Brain microvascular endothelial cell (primary cell): Measurements from ENCODE around the gene EXD2.

Source experiments
- DNase-seq: peaks from one replicate; pipeline ENCODE4 v3.0.0-alpha.2; 2020
- H3K27ac ChIP-seq: fragments of 250-450 bp; sonication (Bioruptor Pico); 2 replicates; pipeline ENCODE4 v1.5.1; 2020; ENCODE audit warnings: mild to moderate bottlenecking, moderate library complexity
- H3K27me3 ChIP-seq: fragments of 250-450 bp; sonication (Bioruptor Pico); replicated peaks from 2 replicates; pipeline ENCODE4 v1.5.1; 2020; ENCODE audit warnings: mild to moderate bottlenecking
- H3K36me3 ChIP-seq: fragments of 250-450 bp; sonication (Bioruptor Pico); replicated peaks from 2 replicates; pipeline ENCODE4 v1.5.1; 2020; ENCODE audit warnings: mild to moderate bottlenecking
- H3K4me3 ChIP-seq: 2 replicates; pipeline ENCODE4 v1.5.1; 2011; ENCODE audit warnings: low read depth, mild to moderate bottlenecking, control low read depth, low read length, moderate library complexity
- in situ Hi-C: cut with HindIII; loops from 2 replicates; pipeline ENCODE4 v1.10.0; 2017; ENCODE audit warnings: low sequenced_read_pairs, low pct_ligation_motif_present
- TF ChIP-seq, protein P1 (sequence below): IDR thresholded peaks from 2 replicates; pipeline ENCODE4 v1.5.1; 2011; ENCODE audit warnings: low read depth, mild to moderate bottlenecking, moderate library complexity, low read length, control low read depth, inconsistent platforms; ENCODE audit errors: missing control alignments

Gene EXD2

GRCh38 chr14:69240527-69241173 is 49.4 kb downstream of the EXD2 start:
- in situ Hi-C loops = no loop called here
- no peak overlapping the region for H3K4me3 ChIP-seq
- DNase-seq = no peak
- H3K27me3 ChIP-seq = no peaks in the 10 kb centered on the region
- no peak overlapping the region for H3K27ac ChIP-seq
- peaks cover 24% of the 10 kb centered on the region for H3K36me3 ChIP-seq
- TF ChIP-seq, protein P1, sequence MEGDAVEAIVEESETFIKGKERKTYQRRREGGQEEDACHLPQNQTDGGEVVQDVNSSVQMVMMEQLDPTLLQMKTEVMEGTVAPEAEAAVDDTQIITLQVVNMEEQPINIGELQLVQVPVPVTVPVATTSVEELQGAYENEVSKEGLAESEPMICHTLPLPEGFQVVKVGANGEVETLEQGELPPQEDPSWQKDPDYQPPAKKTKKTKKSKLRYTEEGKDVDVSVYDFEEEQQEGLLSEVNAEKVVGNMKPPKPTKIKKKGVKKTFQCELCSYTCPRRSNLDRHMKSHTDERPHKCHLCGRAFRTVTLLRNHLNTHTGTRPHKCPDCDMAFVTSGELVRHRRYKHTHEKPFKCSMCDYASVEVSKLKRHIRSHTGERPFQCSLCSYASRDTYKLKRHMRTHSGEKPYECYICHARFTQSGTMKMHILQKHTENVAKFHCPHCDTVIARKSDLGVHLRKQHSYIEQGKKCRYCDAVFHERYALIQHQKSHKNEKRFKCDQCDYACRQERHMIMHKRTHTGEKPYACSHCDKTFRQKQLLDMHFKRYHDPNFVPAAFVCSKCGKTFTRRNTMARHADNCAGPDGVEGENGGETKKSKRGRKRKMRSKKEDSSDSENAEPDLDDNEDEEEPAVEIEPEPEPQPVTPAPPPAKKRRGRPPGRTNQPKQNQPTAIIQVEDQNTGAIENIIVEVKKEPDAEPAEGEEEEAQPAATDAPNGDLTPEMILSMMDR = no peak

- Histone ChIP-seq H3K36me3 (peaks cover 20% of the 10 kb centered on the region), H3K4me3 (no peak overlapping the region), H3K27me3 (no peaks in the 10 kb centered on the region), H3K27ac (no peak overlapping the region)
- no peak for DNase-seq
- in situ Hi-C loops = no loop called here
- TF ChIP-seq, protein P1 = no peak
Observed at GRCh38 chr14:69241577-69241976, 50.3 kb downstream of the EXD2 start.

GRCh38 chr14:69242311-69243224 is 51.3 kb downstream of the EXD2 start:
- TF ChIP-seq, protein P1 = peak; percentile 71
- in situ Hi-C loops = no loop called here
- peaks cover 12% of the 10 kb centered on the region for H3K36me3 ChIP-seq
- H3K4me3 ChIP-seq = no peak overlapping the region
- H3K27me3 ChIP-seq = no peaks in the 10 kb centered on the region
- DNase-seq = peak; percentile 81
- no peak overlapping the region for H3K27ac ChIP-seq

DNA sequence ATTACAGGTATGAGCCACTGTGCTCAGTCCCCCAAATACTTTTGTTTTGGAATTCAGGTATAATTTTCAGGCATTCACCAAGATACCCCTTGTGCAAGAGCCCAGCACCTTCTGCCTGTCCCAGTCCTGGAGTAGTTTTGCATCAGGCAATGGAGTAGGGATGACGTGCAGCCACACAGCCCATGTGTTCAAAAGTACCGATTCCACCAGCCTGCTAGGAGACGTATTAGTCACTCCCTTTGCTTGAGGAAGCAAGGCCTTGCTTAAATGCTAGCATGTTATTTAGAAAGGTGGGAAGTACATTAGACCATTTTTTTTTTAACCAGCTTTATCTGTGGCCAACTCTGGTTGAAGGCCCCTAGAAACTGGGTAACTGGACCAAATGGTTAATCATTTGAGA is 53.6 kb downstream of the EXD2 start:
- no peak overlapping the region for H3K4me3 ChIP-seq
- H3K36me3 ChIP-seq = no peaks in the 10 kb centered on the region
- TF ChIP-seq, protein P1 = no peak
- no peak for DNase-seq
- no peak overlapping the region for H3K27ac ChIP-seq
- in situ Hi-C loops = no loop called here
- no peaks in the 10 kb centered on the region for H3K27me3 ChIP-seq

DNA sequence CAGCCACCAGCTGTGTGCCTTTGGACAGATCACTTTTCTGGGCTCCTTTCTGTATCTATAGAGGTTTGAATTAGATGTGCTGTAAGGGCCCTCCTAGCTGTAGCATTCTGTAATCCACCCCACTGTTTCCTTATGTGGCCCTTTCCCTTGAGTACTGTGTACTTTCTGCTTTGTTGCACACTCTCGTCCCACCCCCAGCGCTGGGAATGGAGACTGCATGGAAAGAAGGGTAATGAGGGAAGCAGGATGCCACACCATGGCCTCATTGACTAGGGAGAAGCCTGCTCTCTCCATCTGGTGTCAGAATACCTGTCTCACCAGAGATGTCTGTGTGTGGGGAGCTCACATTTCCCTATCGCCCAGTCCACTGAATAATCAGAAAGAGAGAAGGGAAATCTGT is 55.0 kb downstream of the EXD2 start:
- Histone ChIP-seq H3K4me3 (no peak overlapping the region), H3K27me3 (no peaks in the 10 kb centered on the region), H3K36me3 (no peaks in the 10 kb centered on the region), H3K27ac (no peak overlapping the region)
- DNase-seq = no peak
- in situ Hi-C loops = no loop called here
- TF ChIP-seq, protein P1 = no peak
